ENCODE results near the gene ADAMTS14. TPM values are rescaled to one million over a fixed set of nuclear protein-coding genes. Genes with fewer than 3 reads are reported as not detected.

ADAMTS14 gene
- total RNA-seq, 2 donors from 2014 or later, result 0.24 to 0.37 TPM

GRCh38 chr10:70804421-70804808 is 132.1 kb downstream of the ADAMTS14 start:
- Mint-ChIP-seq H3K27ac (no peak overlapping the region), H3K4me1 (ENCODE audit: low read depth) (no peaks in the 10 kb centered on the region), H3K4me3 (no peak overlapping the region), H3K36me3 (ENCODE audit: insufficient read depth in 2 of 2) (no peaks in the 10 kb centered on the region), H3K9me3 (no peaks in the 10 kb centered on the region), H3K27me3 (ENCODE audit: low read depth) (peaks cover 14% of the 10 kb centered on the region)
- ATAC-seq (replicated peaks in 1 of 2) (no peak), DNase-seq (no peak)

GRCh38 chr10:70805619-70806215 is 133.4 kb downstream of the ADAMTS14 start:
- H3K27me3 Mint-ChIP-seq (ENCODE audit: low read depth), result peaks cover 8% of the 10 kb centered on the region
- no peaks in the 10 kb centered on the region for H3K36me3 Mint-ChIP-seq (ENCODE audit: insufficient read depth in 2 of 2)
- ATAC-seq (replicated peaks in 1 of 2), result no peak
- no peak overlapping the region for H3K27ac Mint-ChIP-seq
- no peaks in the 10 kb centered on the region for H3K9me3 Mint-ChIP-seq
- H3K4me3 Mint-ChIP-seq, result no peak overlapping the region
- no peak for DNase-seq
- no peaks in the 10 kb centered on the region for H3K4me1 Mint-ChIP-seq (ENCODE audit: low read depth)

GRCh38 chr10:70806841-70807240 is 134.5 kb downstream of the ADAMTS14 start:
- no peak overlapping the region for H3K4me3 Mint-ChIP-seq
- H3K36me3 Mint-ChIP-seq (ENCODE audit: insufficient read depth in 2 of 2), result no peaks in the 10 kb centered on the region
- peaks cover 8% of the 10 kb centered on the region for H3K27me3 Mint-ChIP-seq (ENCODE audit: low read depth)
- no peak overlapping the region for H3K27ac Mint-ChIP-seq
- H3K4me1 Mint-ChIP-seq (ENCODE audit: low read depth), result no peaks in the 10 kb centered on the region
- H3K9me3 Mint-ChIP-seq, result no peaks in the 10 kb centered on the region
- ATAC-seq (replicated peaks in 1 of 2), result no peak
- no peak for DNase-seq

DNA sequence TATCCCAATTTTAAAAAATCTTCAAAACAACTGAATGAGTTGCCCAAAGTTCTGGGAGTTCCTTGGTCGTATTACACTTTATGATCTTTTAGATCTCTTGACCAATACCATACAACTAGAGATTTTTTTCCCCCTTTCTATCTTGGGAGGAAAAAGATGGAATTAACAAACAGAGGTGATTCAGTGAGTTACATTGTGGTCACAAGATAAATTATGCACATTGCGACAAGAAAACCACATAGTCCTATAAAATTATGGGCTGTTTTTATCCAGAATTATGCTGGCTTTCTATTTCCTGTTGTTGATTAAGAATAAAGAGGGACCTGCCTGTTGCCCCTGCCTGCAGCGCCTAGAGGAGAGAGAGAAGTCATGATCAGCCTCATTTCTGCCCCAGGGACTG is 135.2 kb downstream of the ADAMTS14 start:
- ATAC-seq (replicated peaks in 1 of 2), result no peak
- DNase-seq, result no peak
- no peak overlapping the region for H3K27ac Mint-ChIP-seq
- no peaks in the 10 kb centered on the region for H3K4me1 Mint-ChIP-seq (ENCODE audit: low read depth)
- no peak overlapping the region for H3K4me3 Mint-ChIP-seq
- no peaks in the 10 kb centered on the region for H3K36me3 Mint-ChIP-seq (ENCODE audit: insufficient read depth in 2 of 2)
- no peaks in the 10 kb centered on the region for H3K9me3 Mint-ChIP-seq
- H3K27me3 Mint-ChIP-seq (ENCODE audit: low read depth), result peaks cover 8% of the 10 kb centered on the region

GRCh38 chr10:70809011-70809611 is 136.8 kb downstream of the ADAMTS14 start:
- no peak for ATAC-seq (replicated peaks in 1 of 2)
- no peaks in the 10 kb centered on the region for H3K4me1 Mint-ChIP-seq (ENCODE audit: low read depth)
- no peaks in the 10 kb centered on the region for H3K9me3 Mint-ChIP-seq
- H3K27ac Mint-ChIP-seq, result no peak overlapping the region
- DNase-seq, result no peak
- H3K27me3 Mint-ChIP-seq (ENCODE audit: low read depth), result peaks cover 8% of the 10 kb centered on the region
- no peaks in the 10 kb centered on the region for H3K36me3 Mint-ChIP-seq (ENCODE audit: insufficient read depth in 2 of 2)
- H3K4me3 Mint-ChIP-seq, result no peak overlapping the region

DNA sequence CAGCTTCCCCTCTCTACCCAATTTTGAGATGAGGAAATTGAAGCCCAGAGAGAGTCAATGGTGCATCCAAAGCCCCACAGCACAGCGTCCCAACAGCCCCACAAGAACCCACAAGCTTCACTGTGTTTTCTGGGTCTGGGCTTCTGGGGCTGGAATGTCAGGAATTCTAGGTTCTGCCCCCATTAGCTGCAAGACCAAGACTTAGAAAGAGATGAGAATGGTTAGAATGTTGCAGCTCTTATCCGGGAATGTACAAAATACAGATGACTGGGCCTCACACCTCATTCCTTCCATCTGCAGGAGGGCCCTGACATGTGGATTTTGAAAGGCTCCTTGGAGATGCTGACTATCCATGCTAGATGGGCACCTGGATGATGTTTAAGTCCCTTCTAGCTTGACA is 137.4 kb downstream of the ADAMTS14 start:
- no peaks in the 10 kb centered on the region for H3K9me3 Mint-ChIP-seq
- ATAC-seq (replicated peaks in 1 of 2) (no peak), DNase-seq (no peak)
- no peaks in the 10 kb centered on the region for H3K36me3 Mint-ChIP-seq (ENCODE audit: insufficient read depth in 2 of 2)
- H3K4me1 Mint-ChIP-seq (ENCODE audit: low read depth), result no peaks in the 10 kb centered on the region
- H3K27me3 Mint-ChIP-seq (ENCODE audit: low read depth), result peaks cover 8% of the 10 kb centered on the region
- H3K4me3 Mint-ChIP-seq, result no peak overlapping the region
- H3K27ac Mint-ChIP-seq, result no peak overlapping the region

DNA sequence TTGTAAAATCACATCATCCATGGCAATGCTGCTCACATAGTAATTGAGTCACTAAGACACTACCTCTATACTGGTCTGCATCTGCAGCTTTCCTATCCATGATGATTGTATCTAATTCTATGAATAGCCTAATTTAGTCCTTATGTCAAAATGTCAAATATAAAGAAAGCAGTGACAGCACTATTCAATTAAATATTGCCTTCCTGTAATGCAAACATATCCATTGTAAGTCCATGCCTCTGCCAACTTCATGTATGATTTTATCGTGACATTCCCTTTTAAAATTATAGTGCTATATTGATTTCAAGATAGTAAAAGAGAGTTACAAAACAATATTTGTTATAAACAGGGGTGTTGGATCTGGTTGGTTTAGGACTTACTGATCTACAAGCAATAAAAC is 138.7 kb downstream of the ADAMTS14 start:
- no peaks in the 10 kb centered on the region for H3K9me3 Mint-ChIP-seq
- H3K36me3 Mint-ChIP-seq (ENCODE audit: insufficient read depth in 2 of 2), result no peaks in the 10 kb centered on the region
- H3K4me1 Mint-ChIP-seq (ENCODE audit: low read depth), result peaks cover 7% of the 10 kb centered on the region
- no peak overlapping the region for H3K4me3 Mint-ChIP-seq
- peaks cover 8% of the 10 kb centered on the region for H3K27me3 Mint-ChIP-seq (ENCODE audit: low read depth)
- ATAC-seq (replicated peaks in 1 of 2) (no peak), DNase-seq (no peak)
- H3K27ac Mint-ChIP-seq, result no peak overlapping the region

DNA sequence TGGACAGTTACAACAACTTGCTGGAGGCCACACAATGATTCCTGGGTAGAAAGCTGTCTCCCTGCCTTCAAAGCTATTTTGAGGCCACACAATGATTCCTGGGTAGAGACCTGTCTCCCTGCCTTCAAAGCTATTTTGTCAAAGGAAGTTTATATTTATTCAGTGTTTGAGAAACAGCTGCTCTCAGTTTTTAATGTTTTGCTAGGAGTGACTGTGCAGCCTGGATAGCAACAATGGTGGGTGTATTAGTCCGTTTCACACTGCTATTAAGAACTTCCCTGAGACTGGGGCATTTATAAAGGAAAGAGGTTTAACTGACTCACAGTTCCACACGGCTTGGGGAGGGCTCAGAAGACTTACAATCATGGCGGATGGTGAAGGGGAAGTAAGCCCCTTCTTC is 139.6 kb downstream of the ADAMTS14 start:
- H3K9me3 Mint-ChIP-seq, result no peaks in the 10 kb centered on the region
- DNase-seq (no peak), ATAC-seq (replicated peaks in 1 of 2) (no peak)
- H3K27ac Mint-ChIP-seq, result no peak overlapping the region
- H3K36me3 Mint-ChIP-seq (ENCODE audit: insufficient read depth in 2 of 2), result peaks cover 0 to 2% of the 10 kb centered on the region in 2 donors
- H3K4me3 Mint-ChIP-seq, result no peak overlapping the region
- peaks cover 14% of the 10 kb centered on the region for H3K4me1 Mint-ChIP-seq (ENCODE audit: low read depth)
- peaks cover 8% of the 10 kb centered on the region for H3K27me3 Mint-ChIP-seq (ENCODE audit: low read depth)

Other genes with a start within 250 kb of the ADAMTS14 start
- gene NODAL, start 230.8 kb upstream of the ADAMTS14 start, total RNA-seq, result not detected
- 1 to 10 TPM; 1.1 to 1.3 TPM for gene PALD1, start 193.7 kb upstream of the ADAMTS14 start, total RNA-seq
- gene PRF1, start 69.8 kb upstream of the ADAMTS14 start, total RNA-seq, result 100 to 1,000 TPM in 1 of 2 donors, 10 to 100 TPM in 1; 44.5 to 102 TPM
- not detected for gene TBATA, start 112.9 kb downstream of the ADAMTS14 start, total RNA-seq
- gene SGPL1, start 143.4 kb downstream of the ADAMTS14 start, total RNA-seq, result 10 to 100 TPM; 61.3 to 77.6 TPM
- 10 to 100 TPM; 40.3 to 49.1 TPM for gene PCBD1, start 216.1 kb downstream of the ADAMTS14 start, total RNA-seq